Liver (tissue), 9 donors: ENCODE results near the gene MTMR8. TPM values are rescaled to one million over a fixed set of nuclear protein-coding genes. Genes with fewer than 3 reads are reported as not detected.

Experiments used
- DNase-seq: peaks from one replicate; pipeline ENCODE4 v3.0.0-alpha.2; 2017; ENCODE audit warnings: low spot score
- H3K27ac ChIP-seq, 2 donors: one replicate each; pipeline ENCODE4 v1.7.0; 2013; ENCODE audit warnings: inconsistent platforms in 2 of 2, low read length in 2 of 2, control low read depth in 1 of 2, low read depth in 1 of 2, mild to moderate bottlenecking in 1 of 2
- H3K27me3 ChIP-seq, 4 donors: one replicate each; pipeline versions ENCODE4 v1.6.1 to v1.7.0; 2013; ENCODE audit warnings: low read length in 3 of 4, inconsistent platforms in 1 of 4, mild to moderate bottlenecking in 1 of 4, moderate library complexity in 1 of 4; ENCODE audit not compliant: control insufficient read depth in 4 of 4, insufficient read depth in 4 of 4
- H3K36me3 ChIP-seq, 4 donors: one replicate each; pipeline versions ENCODE4 v1.6.1 to v1.7.0; 2013; ENCODE audit warnings: low read length in 3 of 4, mild to moderate bottlenecking in 3 of 4, low read depth in 1 of 4, moderate library complexity in 1 of 4; ENCODE audit not compliant: control insufficient read depth in 4 of 4, insufficient read depth in 3 of 4
- H3K4me1 ChIP-seq, 4 donors: one replicate each; pipeline versions ENCODE4 v1.6.1 to v1.7.0; 2013; ENCODE audit warnings: low read length in 3 of 4, mild to moderate bottlenecking in 3 of 4, moderate library complexity in 1 of 4; ENCODE audit not compliant: control insufficient read depth in 4 of 4, insufficient read depth in 4 of 4
- H3K4me3 ChIP-seq, 3 donors: one replicate each; pipeline versions ENCODE4 v1.6.1 to v1.7.0; 2013; ENCODE audit warnings: low read length in 3 of 3, control low read depth in 1 of 3, low read depth in 1 of 3, mild to moderate bottlenecking in 1 of 3
- H3K9ac ChIP-seq, 2 donors: one replicate each; pipeline ENCODE4 v1.7.0; 2013; ENCODE audit warnings: low read length in 2 of 2, mild to moderate bottlenecking in 2 of 2, moderate library complexity in 2 of 2, control low read depth in 1 of 2, low read depth in 1 of 2
- H3K9me3 ChIP-seq, 4 donors: one replicate each; pipeline versions ENCODE4 v1.6.1 to v1.7.0; 2013; ENCODE audit warnings: low read length in 3 of 4; ENCODE audit not compliant: control insufficient read depth in 4 of 4
- ATF3 ChIP-seq: IDR thresholded peaks from 2 replicates; pipeline ENCODE4 v1.6.1; 2016; ENCODE audit warnings: antibody characterized with exemption
- EGR1 ChIP-seq, 2 donors: IDR thresholded peaks; 2 replicates each; pipeline ENCODE4 v1.6.1; 2016 to 2018; ENCODE audit warnings: antibody characterized with exemption in 2 of 2, low read depth in 2 of 2
- FOXA1 ChIP-seq: IDR thresholded peaks from 2 replicates; pipeline ENCODE4 v1.6.1; 2016; ENCODE audit warnings: antibody characterized with exemption
- FOXA2 ChIP-seq: IDR thresholded peaks from 2 replicates; pipeline ENCODE4 v1.6.1; 2016; ENCODE audit warnings: antibody characterized with exemption
- HNF4A ChIP-seq, 2 donors: conservative IDR thresholded peaks; 2 replicates each; pipeline ENCODE4 v1.6.1; 2016; ENCODE audit warnings: antibody characterized with exemption in 2 of 2, mild to moderate bottlenecking in 2 of 2
- HNF4G ChIP-seq: IDR thresholded peaks from 2 replicates; pipeline ENCODE4 v1.6.1; 2016; ENCODE audit warnings: antibody characterized with exemption
- JUND ChIP-seq, 2 donors: IDR thresholded peaks; 2 replicates each; pipeline ENCODE4 v1.6.1; 2016; ENCODE audit warnings: antibody characterized with exemption in 2 of 2
- NR2F2 ChIP-seq: IDR thresholded peaks from 2 replicates; pipeline ENCODE4 v1.6.1; 2016; ENCODE audit warnings: antibody characterized with exemption
- RAD21 ChIP-seq, 2 donors: IDR thresholded peaks; 2 replicates each; pipeline ENCODE4 v1.6.1; 2016; ENCODE audit warnings: antibody characterized with exemption in 2 of 2, mild to moderate bottlenecking in 2 of 2
- REST ChIP-seq: IDR thresholded peaks from 2 replicates; pipeline ENCODE4 v1.6.1; 2016; ENCODE audit warnings: antibody characterized with exemption, mild to moderate bottlenecking
- RXRA ChIP-seq, 2 donors: IDR thresholded peaks; 2 replicates each; pipeline ENCODE4 v1.6.1; 2017 to 2018; ENCODE audit warnings: antibody characterized with exemption in 2 of 2, mild to moderate bottlenecking in 1 of 2
- SP1 ChIP-seq: IDR thresholded peaks from 2 replicates; pipeline ENCODE4 v1.6.1; 2018; ENCODE audit warnings: antibody characterized with exemption, mild to moderate bottlenecking
- TAF1 ChIP-seq: conservative IDR thresholded peaks from 2 replicates; pipeline ENCODE4 v1.6.1; 2016; ENCODE audit warnings: antibody characterized with exemption, mild to moderate bottlenecking
- WGBS: extraction: QIAGEN DNeasy Blood & Tissue Kit; methylation state at CpG from one replicate; pipeline ENCODE4 v1.1.7; 2013; 5-methylcytosine and 5-hydroxymethylcytosine counted together
- polyA plus RNA-seq, 2 donors: library from polyadenylated mRNA; stranded (reverse) in 1 of 2; unstranded in 1 of 2; fragments of 200-250 nt in 1 of 2; fragments of >200 nt in 1 of 2; fragmentation: Nextera tagmentation in 1 of 2; extraction: Ambion mirVana in 1 of 2; gene quantifications; one replicate each; pipeline versions ENCODE4 v1.2.1 to v1.2.3, GENCODE V29; 2013 to 2015
- total RNA-seq, 2 donors: library from RNA; depleted of rRNA; stranded (reverse); fragments of >200 nt; gene quantifications; one replicate each; pipeline ENCODE4 v1.2.3, GENCODE V29; 2014
- TF ChIP-seq, protein P1 (sequence below): fragments of 150-350 bp; IDR thresholded peaks from 2 replicates; pipeline ENCODE4 v1.5.1; 2017; ENCODE audit warnings: improper control_type of control experiment, low read depth, low read length; ENCODE audit not compliant: missing input control
- donor health status: healthy.
- donor health status: healthy.
- donor health status: healthy.
- donor health status: healthy.
- donor health status: healthy.

MTMR8 gene
- total and polyA plus RNA-seq, 4 donors, result 0.15 to 1.3 (median 0.68) TPM

DNA sequence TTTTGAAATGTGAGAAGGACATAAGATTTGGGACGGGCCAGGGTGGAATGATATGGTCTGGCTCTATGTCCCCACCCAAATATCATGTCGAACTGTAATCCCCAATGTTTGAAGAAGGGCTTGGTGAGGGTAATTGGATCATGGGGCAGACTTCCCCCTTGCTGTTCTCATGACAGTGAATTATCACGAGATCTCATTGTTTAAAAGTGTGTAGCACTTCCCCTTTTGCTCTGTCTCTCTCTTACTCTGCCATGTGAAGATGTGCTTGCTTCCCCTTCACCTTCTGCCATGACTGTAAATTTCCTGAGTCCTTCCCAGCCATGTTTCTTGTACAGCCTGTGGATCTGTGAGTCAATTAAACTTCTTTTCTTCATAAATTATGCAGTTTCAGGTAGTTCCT, 17.5 kb downstream of the MTMR8 start:
- Histone ChIP-seq H3K27me3 (no peaks in the 10 kb centered on the region), H3K4me3 (no peak overlapping the region), H3K36me3 (no peaks in the 10 kb centered on the region), H3K9ac (no peak overlapping the region), H3K4me1 (no peaks in the 10 kb centered on the region), H3K27ac (no peak overlapping the region), H3K9me3 (peaks cover 0 to 8% (median 4%) of the 10 kb centered on the region in 4 donors)
- WGBS, result 93% methylated on average over 3 of the region's 3 CpGs
- TF ChIP-seq, protein P1, sequence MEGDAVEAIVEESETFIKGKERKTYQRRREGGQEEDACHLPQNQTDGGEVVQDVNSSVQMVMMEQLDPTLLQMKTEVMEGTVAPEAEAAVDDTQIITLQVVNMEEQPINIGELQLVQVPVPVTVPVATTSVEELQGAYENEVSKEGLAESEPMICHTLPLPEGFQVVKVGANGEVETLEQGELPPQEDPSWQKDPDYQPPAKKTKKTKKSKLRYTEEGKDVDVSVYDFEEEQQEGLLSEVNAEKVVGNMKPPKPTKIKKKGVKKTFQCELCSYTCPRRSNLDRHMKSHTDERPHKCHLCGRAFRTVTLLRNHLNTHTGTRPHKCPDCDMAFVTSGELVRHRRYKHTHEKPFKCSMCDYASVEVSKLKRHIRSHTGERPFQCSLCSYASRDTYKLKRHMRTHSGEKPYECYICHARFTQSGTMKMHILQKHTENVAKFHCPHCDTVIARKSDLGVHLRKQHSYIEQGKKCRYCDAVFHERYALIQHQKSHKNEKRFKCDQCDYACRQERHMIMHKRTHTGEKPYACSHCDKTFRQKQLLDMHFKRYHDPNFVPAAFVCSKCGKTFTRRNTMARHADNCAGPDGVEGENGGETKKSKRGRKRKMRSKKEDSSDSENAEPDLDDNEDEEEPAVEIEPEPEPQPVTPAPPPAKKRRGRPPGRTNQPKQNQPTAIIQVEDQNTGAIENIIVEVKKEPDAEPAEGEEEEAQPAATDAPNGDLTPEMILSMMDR, result no peak
- TF ChIP-seq EGR1 (IDR thresholded peaks at IDR 0.05; ENCODE audit: low read depth in 2 of 2) (no peak), HNF4A (conservative IDR thresholded peaks at IDR 0.05) (no peak), JUND (IDR thresholded peaks at IDR 0.05) (no peak), FOXA1 (no peak), REST (no peak), RXRA (IDR thresholded peaks at IDR 0.05) (no peak), SP1 (no peak), RAD21 (IDR thresholded peaks at IDR 0.05) (no peak), NR2F2 (no peak), HNF4G (no peak)
- DNase-seq, result no peak

DNA sequence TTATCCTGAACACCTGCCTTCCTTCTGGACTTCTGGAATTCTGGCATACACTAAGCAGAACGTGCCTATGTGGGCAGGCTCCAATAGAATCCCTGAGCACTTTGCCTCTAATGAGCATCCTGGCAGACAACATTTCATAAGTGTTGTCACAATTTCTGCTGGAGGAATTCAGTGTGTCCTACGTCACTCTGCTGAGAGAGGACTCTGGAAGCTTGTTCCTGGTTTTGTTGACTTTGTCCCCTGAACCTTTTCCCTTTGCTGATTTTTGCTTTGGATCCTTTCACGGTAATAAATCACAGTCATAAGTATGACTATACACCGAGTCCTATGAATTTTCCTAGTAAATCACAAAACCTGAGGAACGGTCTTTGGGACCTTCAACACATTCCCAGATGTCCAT, 43.2 kb downstream of the MTMR8 start:
- no peak overlapping the region for H3K27ac ChIP-seq
- TF ChIP-seq ATF3 (no peak), HNF4A (conservative IDR thresholded peaks at IDR 0.05) (no peak), RAD21 (IDR thresholded peaks at IDR 0.05) (no peak), FOXA2 (no peak), JUND (IDR thresholded peaks at IDR 0.05) (no peak)
- H3K9me3 ChIP-seq, result no peaks in the 10 kb centered on the region
- no peak for DNase-seq
- peaks cover 0 to 2% (median 0%) of the 10 kb centered on the region in 4 donors for H3K36me3 ChIP-seq
- H3K4me3 ChIP-seq, result no peak overlapping the region
- H3K9ac ChIP-seq, result no peak overlapping the region
- H3K4me1 ChIP-seq, result no peaks in the 10 kb centered on the region
- 84% methylated on average over 5 of the region's 5 CpGs for WGBS
- no peaks in the 10 kb centered on the region for H3K27me3 ChIP-seq

DNA sequence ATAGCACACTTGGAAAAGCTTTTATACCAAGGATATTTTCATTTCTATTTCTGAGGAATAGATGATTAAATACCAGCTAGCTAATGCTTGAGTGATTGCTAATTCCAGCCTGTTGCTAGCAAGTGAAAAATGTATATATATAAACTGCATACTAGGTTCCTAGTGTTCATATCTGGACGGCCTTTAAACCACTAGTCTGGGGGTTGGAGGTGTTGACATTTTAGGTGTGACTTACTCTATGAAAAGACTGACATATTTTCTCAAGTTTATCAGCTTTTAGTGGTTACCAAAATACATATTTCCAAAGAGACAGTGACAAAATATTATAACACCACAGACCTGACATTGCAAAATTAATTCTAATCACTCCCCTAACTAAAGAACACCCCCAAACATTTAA, 44.7 kb downstream of the MTMR8 start:
- Histone ChIP-seq H3K9me3 (no peaks in the 10 kb centered on the region), H3K4me1 (no peaks in the 10 kb centered on the region), H3K27ac (no peak overlapping the region), H3K4me3 (no peak overlapping the region), H3K36me3 (peaks cover 0 to 2% (median 0%) of the 10 kb centered on the region in 4 donors), H3K9ac (no peak overlapping the region), H3K27me3 (no peaks in the 10 kb centered on the region)
- 73% methylated on average over 1 of the region's 1 CpG for WGBS
- TF ChIP-seq TAF1 (no peak), JUND (IDR thresholded peaks at IDR 0.05) (no peak), FOXA1 (no peak), REST (no peak), RXRA (IDR thresholded peaks at IDR 0.05) (no peak)
- no peak for DNase-seq
